ENCODE results near the gene DEFB125.
"Not testable (repeated sequence)": the region's sequence is repeated elsewhere in the genome, so short reads cannot be mapped to it uniquely, and the experiment has no call there.

DEFB125 gene, protein sequence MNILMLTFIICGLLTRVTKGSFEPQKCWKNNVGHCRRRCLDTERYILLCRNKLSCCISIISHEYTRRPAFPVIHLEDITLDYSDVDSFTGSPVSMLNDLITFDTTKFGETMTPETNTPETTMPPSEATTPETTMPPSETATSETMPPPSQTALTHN

DNA sequence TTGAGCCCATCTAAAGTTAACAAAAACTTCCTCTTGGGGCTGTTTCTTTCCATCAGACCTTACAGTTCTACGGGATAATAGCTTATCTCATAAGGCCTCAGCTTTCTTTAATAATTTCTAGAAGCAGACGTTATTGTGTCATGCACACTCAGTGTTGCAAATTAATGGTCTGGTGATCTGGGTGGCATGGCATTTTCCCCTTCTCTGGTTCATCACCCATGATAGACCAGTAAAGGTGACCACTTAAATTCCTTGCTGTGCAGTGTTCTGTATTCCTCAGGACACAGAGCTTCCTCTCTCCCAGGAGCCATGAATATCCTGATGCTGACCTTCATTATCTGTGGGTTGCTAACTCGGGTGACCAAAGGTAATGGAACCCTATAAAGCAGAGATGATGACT lies at the start of gene DEFB125:
TSS of gene DEFB125 (plus strand) at position 272 of the 400 bp plus-strand sequence. CDS start at position 310, 38 bp downstream.
- H3K4me1 Mint-ChIP-seq: no peaks in the 10 kb centered on the region
- H3K27ac Mint-ChIP-seq: no peak within 1 kb of the TSS
- H3K4me3 Mint-ChIP-seq: no peak within 1 kb of the TSS
- H3K9me3 Mint-ChIP-seq: no peaks in the 10 kb centered on the region
- H3K27me3 Mint-ChIP-seq: peaks cover 41% of the 10 kb centered on the region
- H3K36me3 Mint-ChIP-seq: peaks cover 3% of the 10 kb centered on the region

GRCh38 chr20:60035-60918 lies 27.2 kb upstream of the DEFB125 start:
- no peaks in the 10 kb centered on the region for H3K27me3 Mint-ChIP-seq
- no peak overlapping the region for H3K27ac Mint-ChIP-seq
- H3K4me1 Mint-ChIP-seq: no peaks in the 10 kb centered on the region
- H3K9me3 Mint-ChIP-seq: no peaks in the 10 kb centered on the region
- H3K36me3 Mint-ChIP-seq: no peaks in the 10 kb centered on the region
- H3K4me3 Mint-ChIP-seq: no peak overlapping the region

GRCh38 chr20:61230-61629 lies 26.2 kb upstream of the DEFB125 start:
- no peaks in the 10 kb centered on the region for H3K27me3 Mint-ChIP-seq
- H3K9me3 Mint-ChIP-seq: no peaks in the 10 kb centered on the region
- H3K4me1 Mint-ChIP-seq: no peaks in the 10 kb centered on the region
- H3K36me3 Mint-ChIP-seq: no peaks in the 10 kb centered on the region
- no peak overlapping the region for H3K27ac Mint-ChIP-seq
- H3K4me3 Mint-ChIP-seq: no peak overlapping the region

DNA sequence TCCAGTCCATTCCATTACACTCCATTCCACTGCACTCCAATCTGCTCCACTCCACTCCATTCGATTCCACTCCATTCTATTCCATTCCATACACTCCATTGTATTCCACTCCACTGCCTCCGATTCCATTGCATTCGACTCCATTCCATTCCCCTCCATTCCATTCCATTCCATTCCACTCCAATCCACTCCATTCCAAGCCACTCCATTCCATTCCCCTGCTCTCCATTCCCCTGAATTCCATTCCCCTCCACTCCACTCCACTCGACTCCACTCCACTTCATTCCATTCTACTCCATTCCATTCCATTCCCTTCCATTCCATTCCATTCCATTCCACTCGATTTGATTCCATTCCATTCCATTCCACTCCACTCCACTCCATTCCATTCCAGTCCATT lies 25.7 kb upstream of the DEFB125 start:
- Mint-ChIP-seq H3K4me1 (no peaks in the 10 kb centered on the region), H3K27ac (no peak overlapping the region), H3K27me3 (no peaks in the 10 kb centered on the region), H3K9me3 (no peaks in the 10 kb centered on the region), H3K36me3 (no peaks in the 10 kb centered on the region), H3K4me3 (no peak overlapping the region)

GRCh38 chr20:62487-62886 lies 25.0 kb upstream of the DEFB125 start:
- Mint-ChIP-seq H3K9me3 (no peaks in the 10 kb centered on the region), H3K27me3 (no peaks in the 10 kb centered on the region), H3K27ac (no peak overlapping the region)

GRCh38 chr20:64026-64603 lies 23.4 kb upstream of the DEFB125 start:
- H3K4me1 Mint-ChIP-seq: no peaks in the 10 kb centered on the region
- H3K36me3 Mint-ChIP-seq: no peaks in the 10 kb centered on the region
- no peak overlapping the region for H3K27ac Mint-ChIP-seq

More at GRCh38 chr20:62487-62886, 25.0 kb upstream of the DEFB125 start:
- Mint-ChIP-seq H3K4me3 (no peak overlapping the region), H3K4me1 (no peaks in the 10 kb centered on the region), H3K36me3 (no peaks in the 10 kb centered on the region)

GRCh38 chr20:64766-65322 lies 22.6 kb upstream of the DEFB125 start:
- H3K36me3 Mint-ChIP-seq: no peaks in the 10 kb centered on the region

More at GRCh38 chr20:64026-64603, 23.4 kb upstream of the DEFB125 start:
- Mint-ChIP-seq H3K27me3 (peaks cover 4% of the 10 kb centered on the region), H3K9me3 (no peaks in the 10 kb centered on the region), H3K4me3 (no peak overlapping the region)

DNA sequence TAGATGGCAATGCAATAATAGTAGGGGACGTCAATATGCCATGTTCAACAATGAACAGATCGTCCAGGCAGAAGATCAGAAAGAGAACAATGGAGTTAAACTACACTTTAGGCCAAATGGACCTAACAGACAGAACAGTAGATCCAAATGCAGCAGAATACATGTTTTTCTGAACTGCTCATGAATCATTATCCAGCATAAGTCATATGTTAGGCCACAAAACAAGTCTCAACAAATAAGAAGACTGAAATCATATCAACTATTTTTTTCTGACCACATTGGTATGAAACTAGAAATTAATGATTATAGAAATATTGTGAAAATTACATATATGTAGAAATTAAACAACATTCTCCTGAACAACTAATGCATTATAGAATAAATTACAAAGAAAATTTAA lies 10.2 kb upstream of the DEFB125 start:
- peaks cover 1% of the 10 kb centered on the region for H3K36me3 Mint-ChIP-seq
- no peak overlapping the region for H3K4me3 Mint-ChIP-seq
- H3K27ac Mint-ChIP-seq: no peak overlapping the region
- no peaks in the 10 kb centered on the region for H3K4me1 Mint-ChIP-seq
- H3K27me3 Mint-ChIP-seq: peaks cover 25% of the 10 kb centered on the region
- H3K9me3 Mint-ChIP-seq: peaks cover 25% of the 10 kb centered on the region

More at GRCh38 chr20:64766-65322, 22.6 kb upstream of the DEFB125 start:
- Mint-ChIP-seq H3K9me3 (no peaks in the 10 kb centered on the region), H3K4me1 (no peaks in the 10 kb centered on the region), H3K4me3 (no peak overlapping the region), H3K27me3 (peaks cover 7% of the 10 kb centered on the region), H3K27ac (no peak overlapping the region)

GRCh38 chr20:78338-78737 lies 9.1 kb upstream of the DEFB125 start:
- no peak overlapping the region for H3K27ac Mint-ChIP-seq
- H3K4me1 Mint-ChIP-seq: no peaks in the 10 kb centered on the region
- peaks cover 25% of the 10 kb centered on the region for H3K9me3 Mint-ChIP-seq
- peaks cover 25% of the 10 kb centered on the region for H3K27me3 Mint-ChIP-seq
- no peak overlapping the region for H3K4me3 Mint-ChIP-seq
- peaks cover 1% of the 10 kb centered on the region for H3K36me3 Mint-ChIP-seq

DNA sequence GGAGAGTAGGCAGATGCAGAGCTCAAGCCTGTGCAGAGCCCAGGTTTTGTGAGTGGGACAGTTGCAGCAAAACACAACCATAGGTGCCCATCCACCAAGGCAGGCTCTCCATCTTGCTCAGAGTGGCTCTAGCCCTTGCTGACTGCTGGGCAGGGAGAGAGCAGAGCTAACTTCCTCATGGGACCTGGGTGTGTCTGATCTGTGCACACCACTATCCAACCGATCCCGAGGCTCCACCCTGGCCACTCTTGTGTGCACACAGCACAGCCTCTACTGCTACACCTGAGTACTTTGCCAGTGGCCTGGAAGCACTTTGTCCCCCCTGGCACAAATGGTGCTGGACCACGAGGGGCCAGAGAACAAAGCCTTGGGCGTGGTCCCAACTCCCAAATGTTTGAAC lies 7.9 kb upstream of the DEFB125 start:
- Mint-ChIP-seq H3K4me1 (no peaks in the 10 kb centered on the region), H3K27me3 (peaks cover 25% of the 10 kb centered on the region), H3K9me3 (peaks cover 24% of the 10 kb centered on the region), H3K27ac (no peak overlapping the region), H3K4me3 (no peak overlapping the region), H3K36me3 (peaks cover 1% of the 10 kb centered on the region)

DNA sequence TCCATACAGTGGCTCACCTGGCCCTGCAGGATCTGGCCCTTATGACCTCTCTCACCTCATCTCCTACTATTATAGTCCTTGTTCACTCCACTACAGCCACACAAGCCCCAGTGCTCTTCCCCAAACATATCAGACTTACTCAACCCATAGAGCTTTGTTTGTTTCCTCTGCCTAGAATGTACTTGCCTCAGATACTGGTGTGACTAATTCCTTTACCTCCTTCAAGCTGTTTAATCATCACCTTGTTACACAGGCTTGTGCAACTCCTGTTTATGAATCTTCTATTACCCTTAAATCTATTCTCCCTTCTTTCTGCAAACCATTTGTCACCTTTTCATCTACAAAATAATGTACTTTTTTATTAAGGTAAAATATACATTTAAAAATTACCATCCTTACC lies 3.2 kb downstream of the DEFB125 start:
- no peaks in the 10 kb centered on the region for H3K4me1 Mint-ChIP-seq
- H3K4me3 Mint-ChIP-seq: no peak overlapping the region
- peaks cover 7% of the 10 kb centered on the region for H3K36me3 Mint-ChIP-seq
- H3K27ac Mint-ChIP-seq: no peak overlapping the region
- peaks cover 47% of the 10 kb centered on the region for H3K27me3 Mint-ChIP-seq
- peaks cover 11% of the 10 kb centered on the region for H3K9me3 Mint-ChIP-seq

- Mint-ChIP-seq H3K9me3 (peaks cover 22% of the 10 kb centered on the region), H3K36me3 (peaks cover 7% of the 10 kb centered on the region), H3K4me3 (no peak overlapping the region), H3K27ac (no peak overlapping the region), H3K27me3 (peaks cover 45% of the 10 kb centered on the region), H3K4me1 (no peaks in the 10 kb centered on the region)
These were observed 6.2 kb downstream of the DEFB125 start for GRCh38 chr20:93641-94040.

DNA sequence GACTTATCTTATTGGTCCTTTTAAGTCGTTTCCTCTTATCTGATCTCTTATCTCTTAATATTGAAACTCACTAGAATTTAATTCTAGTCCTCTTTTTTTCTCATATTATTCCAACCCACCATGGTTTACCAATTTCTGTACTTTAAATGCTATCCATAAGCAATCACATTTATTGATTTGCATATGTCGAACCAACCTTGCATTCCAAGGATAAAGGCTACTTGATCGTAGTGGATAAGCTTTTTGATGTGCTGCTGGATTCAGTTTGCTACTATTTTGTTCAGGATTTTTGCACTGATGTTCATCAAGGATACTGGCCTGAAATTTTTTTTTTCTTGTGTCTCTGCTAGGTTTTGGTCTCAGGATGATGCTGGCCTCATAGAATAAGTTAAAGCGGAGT lies 7.7 kb downstream of the DEFB125 start:
- Mint-ChIP-seq H3K4me1 (no peaks in the 10 kb centered on the region), H3K27me3 (peaks cover 48% of the 10 kb centered on the region), H3K36me3 (peaks cover 7% of the 10 kb centered on the region), H3K27ac (no peak overlapping the region), H3K4me3 (no peak overlapping the region), H3K9me3 (peaks cover 22% of the 10 kb centered on the region)

DNA sequence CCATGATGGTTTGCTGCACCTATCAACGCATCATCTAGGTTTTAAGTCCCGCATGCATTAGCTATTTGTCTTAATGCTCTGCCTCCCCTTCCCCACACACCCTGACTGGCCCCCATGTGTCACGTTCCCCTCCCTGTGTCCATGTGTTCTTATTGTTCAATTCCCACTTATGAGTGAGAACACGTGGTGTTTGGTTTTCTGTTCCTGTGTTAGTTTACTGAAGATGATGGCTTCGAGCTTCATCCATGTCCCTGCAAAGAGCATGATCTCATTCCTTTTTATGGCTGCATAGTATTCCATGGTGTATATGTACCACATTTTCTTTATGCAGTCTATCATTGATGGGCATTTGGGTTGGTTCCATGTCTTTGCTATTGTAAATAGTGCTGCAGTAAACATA lies 10.2 kb downstream of the DEFB125 start:
- peaks cover 22% of the 10 kb centered on the region for H3K9me3 Mint-ChIP-seq
- H3K27ac Mint-ChIP-seq: not testable (repeated sequence)

DNA sequence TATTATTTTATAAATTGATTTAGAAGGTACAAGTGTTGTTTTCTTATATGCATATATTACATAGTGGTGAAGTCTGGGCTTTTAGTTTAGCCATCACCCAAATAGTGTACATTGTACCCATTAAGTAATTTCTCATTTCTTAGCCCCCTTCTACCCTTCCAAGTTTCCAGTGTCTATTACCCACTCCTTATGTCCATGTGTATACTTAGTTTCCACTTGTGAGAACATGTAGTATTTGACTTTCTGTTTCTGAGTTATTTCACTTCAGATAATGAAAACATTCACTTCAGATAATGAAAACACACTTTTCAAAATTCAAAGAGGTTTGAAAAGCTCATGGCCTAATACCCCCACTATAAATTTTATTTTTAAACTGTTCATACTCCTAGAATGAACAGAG lies 14.5 kb downstream of the DEFB125 start:
- Mint-ChIP-seq H3K27ac (no peak overlapping the region), H3K4me3 (no peak overlapping the region), H3K36me3 (no peaks in the 10 kb centered on the region), H3K4me1 (no peaks in the 10 kb centered on the region), H3K9me3 (no peaks in the 10 kb centered on the region), H3K27me3 (peaks cover 34% of the 10 kb centered on the region)

More for the DNA sequence above, 10.2 kb downstream of the DEFB125 start:
- peaks cover 40% of the 10 kb centered on the region for H3K27me3 Mint-ChIP-seq
- not testable (repeated sequence) for H3K4me3 Mint-ChIP-seq, H3K4me1 Mint-ChIP-seq, H3K36me3 Mint-ChIP-seq

GRCh38 chr20:103456-103855 lies 16.0 kb downstream of the DEFB125 start:
- H3K4me3 Mint-ChIP-seq: no peak overlapping the region
- no peaks in the 10 kb centered on the region for H3K4me1 Mint-ChIP-seq
- H3K27ac Mint-ChIP-seq: no peak overlapping the region
- no peaks in the 10 kb centered on the region for H3K36me3 Mint-ChIP-seq
- H3K27me3 Mint-ChIP-seq: peaks cover 35% of the 10 kb centered on the region
- H3K9me3 Mint-ChIP-seq: no peaks in the 10 kb centered on the region
